GM23248 (cell line): ENCODE measurements around the gene CHRNA9. TPM values are rescaled to one million over a fixed set of nuclear protein-coding genes. Genes with fewer than 3 reads are reported as not detected.

Source experiments
- DNase-seq: peaks from one replicate; pipeline ENCODE4 v3.0.0-alpha.2; 2015
- H2AFZ ChIP-seq: fragments of 200-600 bp; sonication (generic); 2 replicates; pipeline ENCODE4 v1.6.1; 2016; ENCODE audit warnings: antibody characterized with exemption
- H3F3A ChIP-seq: fragments of 200-600 bp; sonication (generic); 2 replicates; pipeline ENCODE4 v1.6.1; 2016; ENCODE audit warnings: mild to moderate bottlenecking, antibody characterized with exemption, mixed run types; ENCODE audit not compliant: insufficient read depth
- H3K27ac ChIP-seq: fragments of 200-600 bp; sonication (generic); 2 replicates; pipeline ENCODE4 v1.5.1; 2016; ENCODE audit warnings: mild to moderate bottlenecking
- H3K27me3 ChIP-seq: fragments of 200-600 bp; sonication (generic); replicated peaks from 2 replicates; pipeline ENCODE4 v1.6.1; 2016; ENCODE audit warnings: mild to moderate bottlenecking; ENCODE audit not compliant: insufficient read depth
- H3K36me3 ChIP-seq: fragments of 200-600 bp; sonication (generic); 2 replicates; pipeline ENCODE4 v1.6.1; 2016; ENCODE audit warnings: low read depth, mild to moderate bottlenecking
- H3K4me1 ChIP-seq: fragments of 200-600 bp; sonication (generic); 2 replicates; pipeline ENCODE4 v1.6.1; 2016; ENCODE audit warnings: mild to moderate bottlenecking; ENCODE audit not compliant: insufficient read depth
- H3K4me2 ChIP-seq: fragments of 200-600 bp; sonication (generic); one replicate; pipeline ENCODE4 v1.6.1; 2016; ENCODE audit warnings: mild to moderate bottlenecking; ENCODE audit not compliant: unreplicated experiment
- H3K4me3 ChIP-seq: fragments of 200-600 bp; sonication (generic); 2 replicates; pipeline ENCODE4 v1.5.1; 2016; ENCODE audit warnings: mild to moderate bottlenecking
- H3K79me2 ChIP-seq: fragments of 200-600 bp; sonication (generic); 2 replicates; pipeline ENCODE4 v1.6.1; 2016; ENCODE audit warnings: mild to moderate bottlenecking; ENCODE audit not compliant: insufficient read depth
- H3K9ac ChIP-seq: fragments of 200-600 bp; sonication (generic); 2 replicates; pipeline ENCODE4 v1.6.1; 2016; ENCODE audit warnings: mild to moderate bottlenecking
- H3K9me2 ChIP-seq: fragments of 200-600 bp; sonication (generic); 2 replicates; pipeline ENCODE4 v1.6.1; 2016; ENCODE audit warnings: mixed run types, mild to moderate bottlenecking, moderate library complexity; ENCODE audit not compliant: insufficient read depth
- H3K9me3 ChIP-seq: fragments of 200-600 bp; sonication (generic); one replicate; pipeline ENCODE4 v1.6.1; 2017; ENCODE audit warnings: low read depth
- H4K20me1 ChIP-seq: fragments of 200-600 bp; sonication (generic); 2 replicates; pipeline ENCODE4 v1.6.0; 2016; ENCODE audit not compliant: insufficient read depth
- EZH2 ChIP-seq: fragments of 200-600 bp; sonication (generic); IDR thresholded peaks from 2 replicates; pipeline ENCODE4 v1.6.1; 2018; ENCODE audit warnings: antibody characterized with exemption, mild to moderate bottlenecking; ENCODE audit not compliant: insufficient read depth, poor library complexity, severe bottlenecking
- EZH2phosphoT487 ChIP-seq: fragments of 200-600 bp; sonication (generic); IDR thresholded peaks from 2 replicates; pipeline ENCODE4 v1.6.1; 2018; ENCODE audit warnings: antibody characterized with exemption, moderate library complexity, mild to moderate bottlenecking, low read depth; ENCODE audit not compliant: insufficient read depth
- WGBS, 2 experiments: methylation state at CpG; one replicate each; pipeline ENCODE4 v1.1.6; 2015 to 2017; ENCODE audit warnings: low lambda C conversion rate in 2 of 2, low coverage in 1 of 2; ENCODE audit errors: missing lambda C conversion rate in 2 of 2; 5-methylcytosine and 5-hydroxymethylcytosine counted together
- in situ Hi-C: fragments of 300-500 bp; cut with MboI; formaldehyde crosslinking; loops from 2 replicates; pipeline ENCODE4 v1.15.0; 2020
- polyA plus RNA-seq: library from polyadenylated mRNA; unstranded; fragments of >200 nt; fragmentation: Nextera tagmentation; extraction: Ambion mirVana; gene quantifications from 2 replicates; pipeline ENCODE4 v1.2.1, GENCODE V29; 2016
- total RNA-seq: library from RNA; depleted of rRNA; stranded (reverse); fragments of >200 nt; shearing (Covaris generic); gene quantifications from 2 replicates; pipeline ENCODE4 v1.2.3, GENCODE V29; 2014

The CHRNA9 gene
- total and polyA plus RNA-seq, 2 experiments from 2014 or later, result 0.97 to 1.2 TPM

DNA sequence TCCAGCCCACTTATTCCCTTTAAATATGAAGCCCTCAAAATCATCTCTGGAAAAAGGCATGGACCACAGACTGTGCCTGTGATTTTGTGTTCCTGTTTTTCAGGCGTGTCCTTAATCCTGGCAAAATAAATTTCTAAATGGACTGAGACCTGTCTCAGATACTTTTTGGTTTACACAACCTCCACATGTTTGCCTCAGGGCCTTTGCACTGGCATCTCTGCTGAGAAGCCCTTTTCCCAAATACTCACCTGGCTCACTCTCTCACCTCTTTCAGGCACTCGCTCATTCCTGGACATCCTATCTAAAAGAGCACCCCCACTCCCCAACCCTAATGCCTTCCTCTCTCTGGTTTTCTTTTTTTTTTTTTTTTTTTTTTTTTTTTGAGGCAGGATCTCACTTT, 40.5 kb downstream of the CHRNA9 start:
- TF ChIP-seq EZH2phosphoT487, result no peak
- no peak for TF ChIP-seq EZH2
- H3K4me2 ChIP-seq, result no peak overlapping the region
- in situ Hi-C loops, result no loop called here
- no peak for DNase-seq
- no peaks in the 10 kb centered on the region for H4K20me1 ChIP-seq
- WGBS, 2 experiments, result 50 to 59% methylated on average over 2 of the region's 2 CpGs
- H3K79me2 ChIP-seq, result no peaks in the 10 kb centered on the region
- no peaks in the 10 kb centered on the region for H3K27me3 ChIP-seq
- no peak overlapping the region for H3K27ac ChIP-seq
- H3F3A ChIP-seq, result no peaks in the 10 kb centered on the region
- no peak overlapping the region for H3K4me3 ChIP-seq
- H2AFZ ChIP-seq, result no peak overlapping the region
- H3K36me3 ChIP-seq, result no peaks in the 10 kb centered on the region
- no peaks in the 10 kb centered on the region for H3K9me2 ChIP-seq
- H3K4me1 ChIP-seq, result no peaks in the 10 kb centered on the region
- H3K9ac ChIP-seq, result no peak overlapping the region
- no peaks in the 10 kb centered on the region for H3K9me3 ChIP-seq

DNA sequence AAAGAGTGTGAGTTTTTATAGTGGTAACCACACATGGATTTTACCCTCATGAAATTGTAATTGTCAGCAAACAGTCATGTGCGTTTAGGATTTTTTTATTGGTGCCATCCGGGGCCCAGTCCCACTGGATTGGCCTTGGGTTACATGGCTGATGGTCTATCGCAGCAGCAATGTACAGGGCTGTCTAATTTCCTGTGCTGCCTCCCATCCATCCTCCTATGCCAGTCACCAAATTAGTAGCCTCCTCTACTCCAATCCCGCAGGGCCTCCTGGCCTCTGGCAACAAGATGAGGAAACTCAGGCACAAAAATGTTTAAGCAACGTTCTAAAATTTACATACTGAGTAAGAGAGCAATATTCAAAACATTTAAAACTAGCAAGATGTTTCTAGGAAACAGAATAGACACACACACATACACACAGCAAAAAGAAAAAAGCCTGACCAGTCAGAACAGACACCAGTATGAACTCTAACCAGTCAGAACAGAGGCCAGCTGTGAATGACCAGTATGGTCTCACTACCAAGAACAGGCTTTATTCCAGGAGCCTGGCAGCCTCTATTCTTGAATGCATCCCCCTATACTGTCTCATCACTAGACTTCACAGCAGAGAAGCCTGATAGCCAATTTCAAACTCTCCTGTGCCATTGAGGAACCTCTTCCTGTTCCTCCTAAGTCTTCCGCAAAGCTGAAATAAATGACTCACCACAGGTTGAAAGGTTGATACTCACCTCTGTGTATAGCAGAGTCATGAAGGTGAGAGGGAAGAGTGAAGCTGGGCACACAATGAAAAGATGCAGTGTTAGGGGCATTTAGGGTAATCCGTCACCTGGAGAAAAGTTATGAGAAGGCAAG, 42.6 kb downstream of the CHRNA9 start:
- in situ Hi-C loops, result no loop called here
- H3K9me3 ChIP-seq, result no peaks in the 10 kb centered on the region
- no peak overlapping the region for H2AFZ ChIP-seq
- H3K36me3 ChIP-seq, result no peaks in the 10 kb centered on the region
- WGBS, 2 experiments, result 63 to 66% methylated on average over 7 of the region's 7 CpGs
- H3K9ac ChIP-seq, result no peak overlapping the region
- no peaks in the 10 kb centered on the region for H3K79me2 ChIP-seq
- no peaks in the 10 kb centered on the region for H3K4me1 ChIP-seq
- TF ChIP-seq EZH2, result no peak
- DNase-seq, result peak; percentile 45
- no peak overlapping the region for H3K27ac ChIP-seq
- H3K4me2 ChIP-seq, result no peak overlapping the region
- H4K20me1 ChIP-seq, result no peaks in the 10 kb centered on the region
- no peaks in the 10 kb centered on the region for H3F3A ChIP-seq
- no peaks in the 10 kb centered on the region for H3K27me3 ChIP-seq
- no peaks in the 10 kb centered on the region for H3K9me2 ChIP-seq
- no peak overlapping the region for H3K4me3 ChIP-seq

DNA sequence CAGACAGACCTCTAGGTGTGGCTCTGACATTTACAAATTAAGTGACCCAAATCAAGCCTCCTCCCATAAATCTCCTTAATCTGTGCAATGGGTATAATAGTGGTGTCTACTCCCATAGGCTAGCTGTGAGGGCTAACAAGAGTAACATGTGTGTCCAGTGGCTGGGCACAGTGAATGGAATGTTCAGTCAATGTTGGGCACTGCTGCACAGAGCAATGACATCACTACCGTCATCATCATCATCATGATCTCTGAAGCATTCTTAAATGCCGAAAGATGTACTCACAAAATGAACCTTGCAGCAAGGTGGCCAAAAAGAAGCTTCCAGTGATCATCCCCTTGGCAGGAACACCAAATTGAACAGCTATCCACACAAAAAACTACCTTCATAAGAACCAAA, 43.5 kb downstream of the CHRNA9 start:
- Histone ChIP-seq H4K20me1 (no peaks in the 10 kb centered on the region), H3K9me2 (no peaks in the 10 kb centered on the region), H3K9ac (no peak overlapping the region), H3K27ac (no peak overlapping the region), H3K9me3 (no peaks in the 10 kb centered on the region), H3K4me2 (no peak overlapping the region), H2AFZ (no peak overlapping the region), H3K4me3 (no peak overlapping the region), H3K4me1 (no peaks in the 10 kb centered on the region), H3K79me2 (no peaks in the 10 kb centered on the region), H3K27me3 (no peaks in the 10 kb centered on the region), H3F3A (no peaks in the 10 kb centered on the region), H3K36me3 (no peaks in the 10 kb centered on the region)
- 46 to 48% methylated on average over 2 of the region's 2 CpGs for WGBS, 2 experiments
- in situ Hi-C loops, result no loop called here
- no peak for DNase-seq
- TF ChIP-seq EZH2phosphoT487 (no peak), EZH2 (no peak)

DNA sequence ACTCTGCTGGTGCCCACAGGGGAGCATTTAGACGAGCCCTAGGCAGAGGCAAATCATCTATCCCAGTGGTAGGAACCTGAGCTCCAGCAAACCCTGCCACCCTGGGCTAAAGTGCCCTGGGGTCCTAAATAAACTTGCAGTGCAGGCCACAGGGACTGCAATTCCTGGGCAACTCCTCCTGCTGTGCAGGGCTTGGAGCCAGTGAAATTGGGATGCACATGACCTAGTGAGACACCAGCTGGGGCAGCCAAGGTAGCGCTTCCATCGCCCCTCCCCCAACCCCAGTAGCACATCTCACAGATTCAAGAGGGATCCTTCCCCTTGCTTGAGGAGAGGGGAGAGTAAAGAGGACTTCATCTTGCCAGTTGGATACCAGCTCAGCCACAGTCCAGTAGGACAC, 44.1 kb downstream of the CHRNA9 start:
- no peak for DNase-seq
- Histone ChIP-seq H3K27ac (no peak overlapping the region), H3K79me2 (no peaks in the 10 kb centered on the region), H3K4me3 (no peak overlapping the region), H3K27me3 (no peaks in the 10 kb centered on the region), H3K4me1 (no peaks in the 10 kb centered on the region), H2AFZ (no peak overlapping the region), H3K36me3 (no peaks in the 10 kb centered on the region), H3K9ac (no peak overlapping the region), H3K9me3 (no peaks in the 10 kb centered on the region), H3K9me2 (no peaks in the 10 kb centered on the region), H4K20me1 (no peaks in the 10 kb centered on the region), H3F3A (no peaks in the 10 kb centered on the region), H3K4me2 (no peak overlapping the region)
- in situ Hi-C loops, result no loop called here
- no peak for TF ChIP-seq EZH2phosphoT487
- no peak for TF ChIP-seq EZH2
- WGBS, 2 experiments, result 58 to 70% methylated on average over 3 of the region's 3 CpGs
